ENCODE data around the gene GPR183.

The GPR183 gene

GRCh38 chr13:99246100-99246499 is 61.1 kb downstream of the GPR183 start:
- no peak for DNase-seq (ENCODE audit: low spot score)
